ENCODE results near the gene INSR.

The INSR gene

GRCh38 chr19:7238051-7238450 lies 56.2 kb downstream of the INSR start:
- WGBS, result 92% methylated on average over 4 of the region's 4 CpGs
- H3K27ac ChIP-seq (ENCODE audit: low read length, poor library complexity, severe bottlenecking), result no peak overlapping the region
- no peak overlapping the region for H2BK5ac ChIP-seq (ENCODE audit: low read depth, low read length, poor library complexity, severe bottlenecking)
- no peak overlapping the region for H3K4me3 ChIP-seq (ENCODE audit: insufficient read depth in 1 of 2, low read depth in 1 of 2, low read length in 2 of 2)
- no peak overlapping the region for H3K9ac ChIP-seq (ENCODE audit: low read length)
- no peak overlapping the region for H3K4ac ChIP-seq (ENCODE audit: low read depth in 1 of 2, low read length in 2 of 2)
- no peaks in the 10 kb centered on the region for H3K4me1 ChIP-seq (ENCODE audit: control insufficient read depth, insufficient read depth, low read depth, low read length)
- no peak overlapping the region for H2AK5ac ChIP-seq (ENCODE audit: low read length, severe bottlenecking)
- no peaks in the 10 kb centered on the region for H3K9me3 ChIP-seq (ENCODE audit: control insufficient read depth, low read length)
- DNase-seq, result no peak
- no peak overlapping the region for H3K23ac ChIP-seq (ENCODE audit: low read length in 2 of 2)
- H3K27me3 ChIP-seq (ENCODE audit: control insufficient read depth in 1 of 2, insufficient read depth in 1 of 2, low read length in 2 of 2), result no peaks in the 10 kb centered on the region
- H2BK15ac ChIP-seq (ENCODE audit: low read depth, poor library complexity, severe bottlenecking), result no peak overlapping the region
- no peaks in the 10 kb centered on the region for H3K36me3 ChIP-seq (ENCODE audit: control insufficient read depth in 1 of 2, insufficient read depth in 2 of 2, low read depth in 1 of 2, low read length in 2 of 2)
- no peak overlapping the region for H3K18ac ChIP-seq (ENCODE audit: low read depth in 1 of 2, low read length in 2 of 2)
- no peak overlapping the region for H4K91ac ChIP-seq (ENCODE audit: low read length)
- no peak overlapping the region for H3K4me2 ChIP-seq (ENCODE audit: low read length, poor library complexity, severe bottlenecking)
- no peak overlapping the region for H2BK120ac ChIP-seq (ENCODE audit: low read depth, low read length)
- H4K8ac ChIP-seq (ENCODE audit: low read length), result no peak overlapping the region
- H2BK12ac ChIP-seq (ENCODE audit: low read length in 2 of 2), result no peak overlapping the region
- peaks cover 6% of the 10 kb centered on the region for H3K79me1 ChIP-seq (replicated peaks; ENCODE audit: low read length, poor library complexity, severe bottlenecking)
- H2AFZ ChIP-seq (ENCODE audit: low read depth, low read length), result no peak overlapping the region
- H3K14ac ChIP-seq (ENCODE audit: low read length in 2 of 2), result no peak overlapping the region

DNA sequence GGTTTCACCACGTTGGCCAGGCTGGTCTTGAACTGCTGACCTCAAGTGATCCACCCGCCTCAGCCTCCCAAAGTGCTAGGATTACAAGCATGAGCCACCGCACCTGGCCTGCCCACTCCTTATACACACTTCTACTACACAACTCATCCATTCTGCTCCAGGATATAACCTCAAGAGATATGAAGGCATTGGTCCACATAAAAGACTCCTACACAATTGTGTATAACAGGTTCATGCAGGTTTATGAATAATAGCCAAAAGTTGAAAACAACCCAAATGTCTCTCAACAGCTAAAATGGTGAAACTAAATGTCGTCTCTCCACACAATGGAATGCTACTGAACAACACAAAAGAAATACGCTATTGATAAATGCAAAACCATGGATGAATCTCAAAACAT lies 58.1 kb downstream of the INSR start:
- Histone ChIP-seq H3K27ac (ENCODE audit: low read length, poor library complexity, severe bottlenecking) (no peak overlapping the region), H2BK120ac (ENCODE audit: low read depth, low read length) (no peak overlapping the region), H3K36me3 (ENCODE audit: control insufficient read depth in 1 of 2, insufficient read depth in 2 of 2, low read depth in 1 of 2, low read length in 2 of 2) (no peaks in the 10 kb centered on the region), H2AFZ (ENCODE audit: low read depth, low read length) (no peak overlapping the region), H2BK12ac (ENCODE audit: low read length in 2 of 2) (no peak overlapping the region), H2BK15ac (ENCODE audit: low read depth, poor library complexity, severe bottlenecking) (no peak overlapping the region), H4K8ac (ENCODE audit: low read length) (no peak overlapping the region), H3K18ac (ENCODE audit: low read depth in 1 of 2, low read length in 2 of 2) (no peak overlapping the region), H3K23ac (ENCODE audit: low read length in 2 of 2) (no peak overlapping the region), H4K91ac (ENCODE audit: low read length) (no peak overlapping the region), H3K79me1 (replicated peaks; ENCODE audit: low read length, poor library complexity, severe bottlenecking) (peaks cover 6% of the 10 kb centered on the region), H3K4me3 (ENCODE audit: insufficient read depth in 1 of 2, low read depth in 1 of 2, low read length in 2 of 2) (no peak overlapping the region), H2BK5ac (ENCODE audit: low read depth, low read length, poor library complexity, severe bottlenecking) (no peak overlapping the region), H3K9me3 (ENCODE audit: control insufficient read depth, low read length) (no peaks in the 10 kb centered on the region), H3K27me3 (ENCODE audit: control insufficient read depth in 1 of 2, insufficient read depth in 1 of 2, low read length in 2 of 2) (no peaks in the 10 kb centered on the region), H3K14ac (ENCODE audit: low read length in 2 of 2) (no peak overlapping the region), H3K4ac (ENCODE audit: low read depth in 1 of 2, low read length in 2 of 2) (no peak overlapping the region), H3K9ac (ENCODE audit: low read length) (no peak overlapping the region), H3K4me1 (ENCODE audit: control insufficient read depth, insufficient read depth, low read depth, low read length) (no peaks in the 10 kb centered on the region), H2AK5ac (ENCODE audit: low read length, severe bottlenecking) (no peak overlapping the region), H3K4me2 (ENCODE audit: low read length, poor library complexity, severe bottlenecking) (no peak overlapping the region)
- WGBS, result 72% methylated on average over 5 of the region's 5 CpGs
- DNase-seq, result no peak

DNA sequence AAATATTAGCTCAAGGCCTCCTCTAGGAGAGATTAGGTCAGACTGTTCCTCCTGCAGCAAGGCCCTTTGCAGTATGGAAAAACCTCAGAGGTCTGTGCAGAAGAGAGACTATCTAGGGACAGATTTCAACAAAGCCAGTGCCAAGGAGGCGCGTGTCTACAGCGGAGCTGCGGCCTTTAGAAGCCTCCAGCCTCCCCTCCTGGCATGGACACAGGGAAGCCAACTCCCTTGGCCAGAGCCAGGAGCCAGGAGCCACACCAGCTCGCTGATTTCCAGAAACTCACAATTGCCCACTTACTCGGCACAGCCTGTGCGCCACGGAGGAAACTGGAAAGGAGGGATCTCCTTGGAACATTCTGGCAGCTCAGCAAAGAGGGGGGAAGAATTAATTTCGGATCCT lies 63.4 kb downstream of the INSR start:
- no peak overlapping the region for H2AFZ ChIP-seq (ENCODE audit: low read depth, low read length)
- H3K18ac ChIP-seq (ENCODE audit: low read depth in 1 of 2, low read length in 2 of 2), result no peak overlapping the region
- no peak for DNase-seq
- H3K79me1 ChIP-seq (replicated peaks; ENCODE audit: low read length, poor library complexity, severe bottlenecking), result no peaks in the 10 kb centered on the region
- no peak overlapping the region for H2BK15ac ChIP-seq (ENCODE audit: low read depth, poor library complexity, severe bottlenecking)
- no peak overlapping the region for H3K27ac ChIP-seq (ENCODE audit: low read length, poor library complexity, severe bottlenecking)
- H3K9me3 ChIP-seq (ENCODE audit: control insufficient read depth, low read length), result no peaks in the 10 kb centered on the region
- H3K14ac ChIP-seq (ENCODE audit: low read length in 2 of 2), result no peak overlapping the region
- no peaks in the 10 kb centered on the region for H3K36me3 ChIP-seq (ENCODE audit: control insufficient read depth in 1 of 2, insufficient read depth in 2 of 2, low read depth in 1 of 2, low read length in 2 of 2)
- H3K27me3 ChIP-seq (ENCODE audit: control insufficient read depth in 1 of 2, insufficient read depth in 1 of 2, low read length in 2 of 2), result no peaks in the 10 kb centered on the region
- H2BK5ac ChIP-seq (ENCODE audit: low read depth, low read length, poor library complexity, severe bottlenecking), result no peak overlapping the region
- no peak overlapping the region for H3K4me2 ChIP-seq (ENCODE audit: low read length, poor library complexity, severe bottlenecking)
- H3K4me1 ChIP-seq (ENCODE audit: control insufficient read depth, insufficient read depth, low read depth, low read length), result no peaks in the 10 kb centered on the region
- H2AK5ac ChIP-seq (ENCODE audit: low read length, severe bottlenecking), result no peak overlapping the region
- no peak overlapping the region for H2BK12ac ChIP-seq (ENCODE audit: low read length in 2 of 2)
- H4K91ac ChIP-seq (ENCODE audit: low read length), result no peak overlapping the region
- H3K23ac ChIP-seq (ENCODE audit: low read length in 2 of 2), result no peak overlapping the region
- H3K9ac ChIP-seq (ENCODE audit: low read length), result peak overlapping the region; percentile 36
- H4K8ac ChIP-seq (ENCODE audit: low read length), result no peak overlapping the region
- H3K4me3 ChIP-seq (ENCODE audit: insufficient read depth in 1 of 2, low read depth in 1 of 2, low read length in 2 of 2), result no peak overlapping the region
- WGBS, result 96% methylated on average over 9 of the region's 9 CpGs
- no peak overlapping the region for H2BK120ac ChIP-seq (ENCODE audit: low read depth, low read length)
- H3K4ac ChIP-seq (ENCODE audit: low read depth in 1 of 2, low read length in 2 of 2), result peak overlapping the region in 1 of 2 experiments; percentile 35

DNA sequence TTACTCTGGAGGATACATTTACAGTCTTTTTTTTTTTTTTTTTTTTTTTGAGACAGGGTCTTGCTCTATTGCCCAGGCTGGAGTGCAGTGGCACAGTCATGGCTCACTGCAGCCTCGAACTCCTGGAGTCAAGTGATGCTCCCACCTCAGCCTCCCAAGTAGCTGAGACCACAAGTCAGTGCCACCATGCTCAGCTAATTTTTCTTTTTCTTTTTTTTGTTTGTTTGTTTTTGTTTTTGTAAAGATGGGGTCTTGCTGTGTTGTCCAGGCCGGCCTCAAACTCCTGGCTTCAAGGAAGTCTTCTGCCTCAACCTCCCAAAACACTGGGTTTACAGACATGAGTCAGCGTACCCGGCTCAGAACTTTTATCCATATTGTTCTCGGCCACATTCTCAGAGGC lies 64.5 kb downstream of the INSR start:
- H3K4me3 ChIP-seq (ENCODE audit: insufficient read depth in 1 of 2, low read depth in 1 of 2, low read length in 2 of 2), result no peak overlapping the region
- no peak overlapping the region for H4K91ac ChIP-seq (ENCODE audit: low read length)
- no peak for DNase-seq
- no peak overlapping the region for H4K8ac ChIP-seq (ENCODE audit: low read length)
- H2BK15ac ChIP-seq (ENCODE audit: low read depth, poor library complexity, severe bottlenecking), result no peak overlapping the region
- H3K4ac ChIP-seq (ENCODE audit: low read depth in 1 of 2, low read length in 2 of 2), result no peak overlapping the region
- H2BK12ac ChIP-seq (ENCODE audit: low read length in 2 of 2), result no peak overlapping the region
- no peaks in the 10 kb centered on the region for H3K4me1 ChIP-seq (ENCODE audit: control insufficient read depth, insufficient read depth, low read depth, low read length)
- no peaks in the 10 kb centered on the region for H3K9me3 ChIP-seq (ENCODE audit: control insufficient read depth, low read length)
- no peak overlapping the region for H2AFZ ChIP-seq (ENCODE audit: low read depth, low read length)
- H3K14ac ChIP-seq (ENCODE audit: low read length in 2 of 2), result no peak overlapping the region
- no peaks in the 10 kb centered on the region for H3K36me3 ChIP-seq (ENCODE audit: control insufficient read depth in 1 of 2, insufficient read depth in 2 of 2, low read depth in 1 of 2, low read length in 2 of 2)
- no peaks in the 10 kb centered on the region for H3K27me3 ChIP-seq (ENCODE audit: control insufficient read depth in 1 of 2, insufficient read depth in 1 of 2, low read length in 2 of 2)
- H2BK120ac ChIP-seq (ENCODE audit: low read depth, low read length), result no peak overlapping the region
- H3K18ac ChIP-seq (ENCODE audit: low read depth in 1 of 2, low read length in 2 of 2), result no peak overlapping the region
- no peak overlapping the region for H3K23ac ChIP-seq (ENCODE audit: low read length in 2 of 2)
- 98% methylated on average over 3 of the region's 5 CpGs for WGBS
- H3K9ac ChIP-seq (ENCODE audit: low read length), result no peak overlapping the region
- H2AK5ac ChIP-seq (ENCODE audit: low read length, severe bottlenecking), result no peak overlapping the region
- H3K4me2 ChIP-seq (ENCODE audit: low read length, poor library complexity, severe bottlenecking), result no peak overlapping the region
- H3K27ac ChIP-seq (ENCODE audit: low read length, poor library complexity, severe bottlenecking), result no peak overlapping the region
- no peak overlapping the region for H2BK5ac ChIP-seq (ENCODE audit: low read depth, low read length, poor library complexity, severe bottlenecking)
- peaks cover 2% of the 10 kb centered on the region for H3K79me1 ChIP-seq (replicated peaks; ENCODE audit: low read length, poor library complexity, severe bottlenecking)

Data from mesenchymal stem cell (in vitro differentiated cells and primary cell).